CD14-positive monocyte (primary cell): ENCODE results near the gene SH3PXD2A. TPM values are rescaled to one million over a fixed set of nuclear protein-coding genes. Genes with fewer than 3 reads are reported as not detected.

Source experiments
- DNase-seq, 3 donors: peaks; one replicate each; pipeline ENCODE4 v3.0.0-alpha.2; 2011 to 2022
- H2AFZ ChIP-seq: 2 replicates; pipeline ENCODE4 v1.6.0; 2012; ENCODE audit warnings: mild to moderate bottlenecking, low read depth, low read length, inconsistent platforms; ENCODE audit not compliant: insufficient read depth, poor library complexity, severe bottlenecking
- H3K27ac ChIP-seq, 2 donors: 1 replicate in 1 of 2; 2 replicates in 1 of 2; pipeline ENCODE4 v1.5.1; 2012 to 2013; ENCODE audit warnings: low read length in 2 of 2, control low read depth in 1 of 2, inconsistent platforms in 1 of 2, low read depth in 1 of 2, mild to moderate bottlenecking in 1 of 2
- H3K27me3 ChIP-seq, 2 donors: one replicate each; pipeline versions ENCODE4 v1.6.0 to v1.6.1; 2011 to 2013; ENCODE audit warnings: low read length in 2 of 2; ENCODE audit not compliant: control insufficient read depth in 2 of 2, insufficient read depth in 2 of 2
- H3K36me3 ChIP-seq, 2 donors: replicated peaks in 1 of 2; 1 replicate in 1 of 2; 2 replicates in 1 of 2; pipeline versions ENCODE4 v1.5.1 to v1.6.1; 2012 to 2013; ENCODE audit warnings: low read length in 2 of 2, control low read depth in 1 of 2, inconsistent platforms in 1 of 2, mild to moderate bottlenecking in 1 of 2; ENCODE audit not compliant: insufficient read depth in 2 of 2, control insufficient read depth in 1 of 2
- H3K4me1 ChIP-seq, 2 donors: 1 replicate in 1 of 2; 2 replicates in 1 of 2; pipeline versions ENCODE4 v1.5.1 to v1.6.1; 2012 to 2013; ENCODE audit warnings: low read length in 2 of 2, control low read depth in 1 of 2, inconsistent platforms in 1 of 2, mild to moderate bottlenecking in 1 of 2, moderate library complexity in 1 of 2; ENCODE audit not compliant: insufficient read depth in 2 of 2, control insufficient read depth in 1 of 2
- H3K4me2 ChIP-seq: replicated peaks from 2 replicates; pipeline ENCODE3; 2012; ENCODE audit warnings: low read length, moderate library complexity, mild to moderate bottlenecking; ENCODE audit not compliant: poor library complexity, severe bottlenecking; ENCODE audit errors: extremely low read depth
- H3K4me3 ChIP-seq, 3 experiments: fragments of 200-600 bp in 1 of 3; sonication (generic) in 1 of 3; replicated peaks in 1 of 3; 1 replicate in 2 of 3; 2 replicates in 1 of 3; pipeline ENCODE4 v1.5.1; 2011 to 2013; ENCODE audit warnings: low read length in 3 of 3, mild to moderate bottlenecking in 3 of 3, control low read depth in 2 of 3, low read depth in 2 of 3, inconsistent platforms in 1 of 3, moderate library complexity in 1 of 3
- H3K79me2 ChIP-seq: 2 replicates; pipeline ENCODE4 v1.6.0; 2012; ENCODE audit warnings: mild to moderate bottlenecking, control low read depth, inconsistent platforms, low read length, moderate library complexity; ENCODE audit not compliant: insufficient read depth
- H3K9ac ChIP-seq: 2 replicates; pipeline ENCODE4 v1.6.0; 2017; ENCODE audit warnings: low read length, mild to moderate bottlenecking; ENCODE audit not compliant: insufficient read depth, poor library complexity, severe bottlenecking
- H3K9me3 ChIP-seq, 2 donors: replicated peaks in 1 of 2; 1 replicate in 1 of 2; 2 replicates in 1 of 2; pipeline versions ENCODE4 v1.5.1 to v1.6.1; 2012 to 2013; ENCODE audit warnings: low read length in 2 of 2, control low read depth in 1 of 2; ENCODE audit not compliant: control insufficient read depth in 1 of 2, insufficient read depth in 1 of 2
- H4K20me1 ChIP-seq: 2 replicates; pipeline ENCODE4 v1.6.0; 2012; ENCODE audit warnings: mild to moderate bottlenecking, low read length, control low read depth, moderate library complexity; ENCODE audit not compliant: insufficient read depth
- H3K27ac Mint-ChIP-seq, 7 donors: one replicate each; pipeline ENCODE4 v1.8.0; 2020; ENCODE audit warnings: mild to moderate bottlenecking in 7 of 7, mixed read lengths in 7 of 7, moderate library complexity in 6 of 7, inconsistent platforms in 2 of 7
- H3K27me3 Mint-ChIP-seq, 3 donors: one replicate each; pipeline ENCODE4 v1.8.0; 2021 to 2022; ENCODE audit warnings: low read depth in 3 of 3, mild to moderate bottlenecking in 3 of 3, mixed read lengths in 3 of 3, moderate library complexity in 3 of 3, inconsistent platforms in 1 of 3
- H3K36me3 Mint-ChIP-seq, 2 donors: one replicate each; pipeline ENCODE4 v1.8.0; 2020; ENCODE audit warnings: mixed read lengths in 2 of 2, inconsistent platforms in 1 of 2, mild to moderate bottlenecking in 1 of 2
- H3K4me1 Mint-ChIP-seq: one replicate; pipeline ENCODE4 v1.8.0; 2020; ENCODE audit warnings: mild to moderate bottlenecking, mixed read lengths
- H3K4me3 Mint-ChIP-seq, 2 donors: one replicate each; pipeline ENCODE4 v1.8.0; 2020; ENCODE audit warnings: mild to moderate bottlenecking in 2 of 2, mixed read lengths in 2 of 2, moderate library complexity in 1 of 2
- H3K9me3 Mint-ChIP-seq, 7 donors: one replicate each; pipeline ENCODE4 v1.8.0; 2020 to 2022; ENCODE audit warnings: mixed read lengths in 7 of 7, mild to moderate bottlenecking in 6 of 7, moderate library complexity in 6 of 7, inconsistent platforms in 2 of 7
- CTCF ChIP-seq: fragments of 200-600 bp; IDR thresholded peaks from one replicate; pipeline ENCODE4 v1.8.0; 2022; ENCODE audit warnings: antibody characterized with exemption, mild to moderate bottlenecking
- WGBS: methylation state at CpG from one replicate; pipeline ENCODE4 v1.1.5; 2013; ENCODE audit warnings: missing lambda C conversion rate; ENCODE audit not compliant: insufficient coverage; 5-methylcytosine and 5-hydroxymethylcytosine counted together
- intact Hi-C, 2 donors: fragments of 100-400 bp; cut with micrococcal nuclease; formaldehyde crosslinking; loops; one replicate each; pipeline versions ENCODE4 v1.15.0 to v1.15.1; 2023
- polyA plus RNA-seq, 3 donors: library from polyadenylated mRNA; depleted of rRNA in 1 of 3; unstranded in 2 of 3; stranded (reverse) in 1 of 3; fragments of 300-500 nt in 2 of 3; fragments of >200 nt in 1 of 3; fragmentation: Illumina TruSeq in 2 of 3; gene quantifications; 1 replicate in 2 of 3; 2 replicates in 1 of 3; pipeline ENCODE4 v1.2.3, GENCODE V29; 2012 to 2021

SH3PXD2A gene
- polyA plus RNA-seq, 3 donors, result 0.01 to 0.76 (median 0.05) TPM

GRCh38 chr10:103789771-103790201 is 65.6 kb downstream of the SH3PXD2A start:
- Mint-ChIP-seq H3K4me3 (no peak overlapping the region), H3K36me3 (no peaks in the 10 kb centered on the region), H3K27me3 (peaks cover 3 to 8% (median 4%) of the 10 kb centered on the region in 3 donors), H3K9me3 (no peaks in the 10 kb centered on the region), H3K4me1 (peaks cover 9% of the 10 kb centered on the region), H3K27ac (no peak overlapping the region)
- H3K79me2 ChIP-seq, result no peaks in the 10 kb centered on the region
- H3K9me3 ChIP-seq, result no peaks in the 10 kb centered on the region
- H3K9ac ChIP-seq, result no peak overlapping the region
- WGBS, result 0% methylated on average over 1 of the region's 7 CpGs
- no peak overlapping the region for H3K27ac ChIP-seq
- H3K36me3 ChIP-seq, result no peaks in the 10 kb centered on the region
- peaks cover 4 to 8% of the 10 kb centered on the region in 2 donors for H3K4me1 ChIP-seq
- H4K20me1 ChIP-seq, result no peaks in the 10 kb centered on the region
- peak overlapping the region; percentile 43 for H2AFZ ChIP-seq
- no peak overlapping the region for H3K4me3 ChIP-seq
- H3K4me2 ChIP-seq, result no peak overlapping the region
- H3K27me3 ChIP-seq, result no peaks in the 10 kb centered on the region
- DNase-seq, result no peak
- intact Hi-C loops, result no loop called here
- TF ChIP-seq CTCF, result no peak

DNA sequence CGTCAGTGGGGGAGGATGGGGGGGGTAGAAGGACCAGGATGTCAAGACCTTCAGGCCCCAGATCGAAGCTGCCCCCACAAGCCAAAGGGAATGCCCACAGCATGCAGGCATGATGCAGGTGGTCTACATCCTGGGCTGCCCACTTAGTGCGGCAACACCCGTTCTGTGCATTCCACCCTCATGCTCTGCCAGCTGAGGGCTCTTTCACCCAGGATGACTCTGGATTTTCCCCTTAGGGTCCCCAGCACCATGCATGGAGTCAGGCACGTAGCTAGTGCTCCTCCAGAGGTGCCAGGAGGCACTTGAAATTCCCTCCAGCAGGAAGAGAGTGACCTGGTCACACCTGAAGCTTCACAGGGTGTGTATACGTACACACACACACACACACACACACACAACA is 66.2 kb downstream of the SH3PXD2A start:
- H3K36me3 ChIP-seq, result no peaks in the 10 kb centered on the region
- 93% methylated on average over 3 of the region's 6 CpGs for WGBS
- no peak overlapping the region for H3K4me3 ChIP-seq
- peak overlapping the region in 1 of 7 donors; percentile 58 for H3K27ac Mint-ChIP-seq
- H3K9ac ChIP-seq, result no peak overlapping the region
- H4K20me1 ChIP-seq, result no peaks in the 10 kb centered on the region
- peaks cover 4 to 12% of the 10 kb centered on the region in 2 donors for H3K4me1 ChIP-seq
- no peak for TF ChIP-seq CTCF
- DNase-seq, result no peak
- H3K27ac ChIP-seq, result no peak overlapping the region
- H3K9me3 ChIP-seq, result no peaks in the 10 kb centered on the region
- no peaks in the 10 kb centered on the region for H3K36me3 Mint-ChIP-seq
- H3K9me3 Mint-ChIP-seq, result no peaks in the 10 kb centered on the region
- no peaks in the 10 kb centered on the region for H3K27me3 ChIP-seq
- peaks cover 14% of the 10 kb centered on the region for H3K4me1 Mint-ChIP-seq
- peaks cover 6 to 8% (median 7%) of the 10 kb centered on the region in 3 donors for H3K27me3 Mint-ChIP-seq
- intact Hi-C loops, result no loop called here
- H3K4me3 Mint-ChIP-seq, result peak overlapping the region in 1 of 2 donors; percentile 20
- no peak overlapping the region for H2AFZ ChIP-seq
- no peak overlapping the region for H3K4me2 ChIP-seq
- H3K79me2 ChIP-seq, result no peaks in the 10 kb centered on the region
